ENCODE data around the gene AADACL4. TPM values are rescaled to one million over a fixed set of nuclear protein-coding genes. Genes with fewer than 3 reads are reported as not detected.

Gene AADACL4
- total and polyA plus RNA-seq, 3 donors from 2014 or later: 0.66 TPM; not detected in 2

DNA sequence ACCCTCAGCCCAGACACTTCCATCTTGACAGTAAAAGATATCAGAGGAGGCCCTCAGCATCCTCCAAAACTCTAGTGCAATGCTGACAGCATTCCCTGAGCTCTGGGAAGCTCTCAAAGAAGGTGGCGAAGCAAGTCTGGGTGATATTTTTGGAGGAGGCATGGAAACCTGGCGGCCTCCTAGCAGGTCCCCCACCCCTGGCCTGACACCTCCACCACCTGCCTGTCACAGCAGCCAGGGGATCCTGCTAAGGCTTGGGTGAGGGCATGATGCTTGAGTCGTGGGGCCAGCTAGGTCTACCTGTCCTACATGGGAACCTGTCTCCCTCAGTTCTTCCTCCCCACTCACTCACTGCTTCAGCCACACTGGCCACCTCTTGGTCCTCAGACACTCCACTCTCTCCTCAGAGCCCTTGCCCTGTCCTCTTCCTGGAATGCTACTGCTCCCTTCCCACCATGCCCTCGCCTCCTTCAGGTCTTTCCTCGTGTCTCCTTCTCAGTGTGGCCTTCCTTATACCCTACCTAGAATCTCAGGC lies 34.3 kb upstream of the AADACL4 start:
- H3K4me3 ChIP-seq: no peak overlapping the region
- H3K27ac ChIP-seq: no peak overlapping the region
- WGBS, 2 donors: 73 to 85% methylated on average over 3 to 5 of the region's 5 CpGs
- no peak for DNase-seq
- H3K9me3 ChIP-seq: no peaks in the 10 kb centered on the region
- no peaks in the 10 kb centered on the region for H3K27me3 ChIP-seq
- TF ChIP-seq, protein P1, sequence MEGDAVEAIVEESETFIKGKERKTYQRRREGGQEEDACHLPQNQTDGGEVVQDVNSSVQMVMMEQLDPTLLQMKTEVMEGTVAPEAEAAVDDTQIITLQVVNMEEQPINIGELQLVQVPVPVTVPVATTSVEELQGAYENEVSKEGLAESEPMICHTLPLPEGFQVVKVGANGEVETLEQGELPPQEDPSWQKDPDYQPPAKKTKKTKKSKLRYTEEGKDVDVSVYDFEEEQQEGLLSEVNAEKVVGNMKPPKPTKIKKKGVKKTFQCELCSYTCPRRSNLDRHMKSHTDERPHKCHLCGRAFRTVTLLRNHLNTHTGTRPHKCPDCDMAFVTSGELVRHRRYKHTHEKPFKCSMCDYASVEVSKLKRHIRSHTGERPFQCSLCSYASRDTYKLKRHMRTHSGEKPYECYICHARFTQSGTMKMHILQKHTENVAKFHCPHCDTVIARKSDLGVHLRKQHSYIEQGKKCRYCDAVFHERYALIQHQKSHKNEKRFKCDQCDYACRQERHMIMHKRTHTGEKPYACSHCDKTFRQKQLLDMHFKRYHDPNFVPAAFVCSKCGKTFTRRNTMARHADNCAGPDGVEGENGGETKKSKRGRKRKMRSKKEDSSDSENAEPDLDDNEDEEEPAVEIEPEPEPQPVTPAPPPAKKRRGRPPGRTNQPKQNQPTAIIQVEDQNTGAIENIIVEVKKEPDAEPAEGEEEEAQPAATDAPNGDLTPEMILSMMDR (IDR thresholded peaks at IDR 0.05): no peak
- TF ChIP-seq POLR2A (IDR thresholded peaks at IDR 0.05): no peak
- no peaks in the 10 kb centered on the region for H3K36me3 ChIP-seq (ENCODE audit: low read depth, missing control alignments)
- intact Hi-C loops (cut with DNase I; ENCODE audit: low total_unique reads): loop anchor here (10.0 kb wide), 1 partner anchor 205 kb away; no protein-coding TSS in a partner anchor
- H3K4me1 ChIP-seq: no peaks in the 10 kb centered on the region

DNA sequence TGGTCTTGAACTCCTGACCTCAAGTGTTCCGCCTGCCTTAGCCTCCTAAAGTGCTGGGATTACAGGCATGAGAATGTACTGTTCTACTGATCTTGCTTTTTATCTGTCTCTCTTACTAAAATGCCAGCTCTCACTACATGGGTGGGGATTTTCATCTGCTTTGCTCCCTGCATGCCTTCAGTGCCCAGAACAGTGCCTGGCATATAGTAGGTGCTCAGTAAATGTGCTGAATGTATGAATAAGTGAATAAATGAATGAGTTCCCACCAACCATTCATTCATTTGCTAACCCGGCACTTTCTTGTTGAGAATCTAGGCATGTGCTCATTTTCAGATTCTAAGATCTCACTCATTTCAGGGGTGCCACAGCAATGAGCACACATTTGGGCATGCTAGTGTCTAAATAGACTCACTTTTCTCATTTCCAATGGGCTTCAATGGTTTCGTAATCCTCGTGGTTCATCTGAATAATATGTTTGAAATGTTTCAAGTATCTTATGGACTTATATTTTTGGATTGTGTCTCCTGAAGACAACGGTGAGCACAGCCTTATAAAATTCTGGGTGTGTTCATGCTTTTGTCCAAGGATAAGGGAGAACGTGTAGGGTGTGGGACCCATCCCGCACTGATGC lies 33.5 kb upstream of the AADACL4 start:
- no peak overlapping the region for H3K4me3 ChIP-seq
- no peaks in the 10 kb centered on the region for H3K9me3 ChIP-seq
- no peak overlapping the region for H3K27ac ChIP-seq
- intact Hi-C loops (cut with DNase I; ENCODE audit: low total_unique reads): loop anchor here (10.0 kb wide), 1 partner anchor 206 kb away; no protein-coding TSS in a partner anchor
- peaks cover 9% of the 10 kb centered on the region for H3K4me1 ChIP-seq
- no peaks in the 10 kb centered on the region for H3K36me3 ChIP-seq (ENCODE audit: low read depth, missing control alignments)
- TF ChIP-seq POLR2A (IDR thresholded peaks at IDR 0.05): no peak
- TF ChIP-seq, protein P1 (IDR thresholded peaks at IDR 0.05): no peak
- no peaks in the 10 kb centered on the region for H3K27me3 ChIP-seq
- 91 to 93% methylated on average over 7 of the region's 7 CpGs for WGBS, 2 donors
- DNase-seq: no peak

DNA sequence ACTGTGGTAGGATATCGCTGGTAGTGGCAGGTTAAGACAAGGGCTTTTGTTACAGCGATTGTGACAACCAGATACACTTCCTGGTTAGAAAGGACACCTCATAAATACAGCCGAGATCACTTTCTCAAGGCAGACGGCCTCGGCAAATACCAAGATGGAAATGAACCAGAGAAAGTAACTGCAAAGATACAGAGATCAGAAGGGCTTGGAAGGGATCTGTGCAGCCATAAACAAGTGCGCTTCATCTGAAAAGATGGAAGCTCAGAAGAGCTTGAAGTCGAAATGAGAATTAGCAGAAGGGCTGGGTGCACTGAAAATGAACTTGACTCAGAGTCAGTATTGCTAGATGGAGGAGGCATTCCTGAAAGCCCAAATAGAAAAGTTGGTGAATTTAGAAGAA lies 32.9 kb upstream of the AADACL4 start:
- 91 to 92% methylated on average over 7 of the region's 7 CpGs for WGBS, 2 donors
- Histone ChIP-seq H3K4me1 (peaks cover 14% of the 10 kb centered on the region), H3K36me3 (ENCODE audit: low read depth, missing control alignments) (no peaks in the 10 kb centered on the region), H3K27ac (no peak overlapping the region), H3K4me3 (no peak overlapping the region), H3K27me3 (no peaks in the 10 kb centered on the region), H3K9me3 (no peaks in the 10 kb centered on the region)
- DNase-seq: no peak
- intact Hi-C loops (cut with DNase I; ENCODE audit: low total_unique reads): loop anchor here (10.0 kb wide), 1 partner anchor 206 kb away; no protein-coding TSS in a partner anchor
- TF ChIP-seq POLR2A (IDR thresholded peaks at IDR 0.05): no peak
- TF ChIP-seq, protein P1 (IDR thresholded peaks at IDR 0.05): no peak

DNA sequence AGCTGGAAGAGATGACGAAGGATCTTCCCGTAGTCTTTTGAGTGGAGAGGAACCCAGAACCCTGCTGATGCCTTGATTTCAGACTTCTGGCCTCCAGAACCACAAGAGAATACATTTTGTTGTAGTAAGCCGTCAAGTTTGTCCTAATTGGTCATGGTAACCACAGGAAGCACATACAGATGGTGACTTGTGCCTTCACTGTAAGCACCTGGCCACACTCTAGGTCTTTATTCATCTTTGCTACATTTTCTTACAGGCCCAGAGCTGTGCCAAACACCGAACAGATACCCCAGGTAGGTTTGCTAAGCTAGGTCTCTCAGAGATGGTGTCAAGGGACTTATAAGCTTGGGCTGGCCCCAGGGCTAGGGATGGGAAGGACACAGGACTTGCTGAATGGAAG lies 30.7 kb upstream of the AADACL4 start:
- Histone ChIP-seq H3K9me3 (no peaks in the 10 kb centered on the region), H3K4me1 (peaks cover 20% of the 10 kb centered on the region), H3K27me3 (no peaks in the 10 kb centered on the region), H3K4me3 (no peak overlapping the region), H3K36me3 (ENCODE audit: low read depth, missing control alignments) (no peaks in the 10 kb centered on the region), H3K27ac (no peak overlapping the region)
- DNase-seq: no peak
- TF ChIP-seq, protein P1 (IDR thresholded peaks at IDR 0.05): no peak
- TF ChIP-seq POLR2A (IDR thresholded peaks at IDR 0.05): no peak
- 94 to 98% methylated on average over 4 of the region's 4 CpGs for WGBS, 2 donors
- intact Hi-C loops (cut with DNase I; ENCODE audit: low total_unique reads): loop anchor here (10.0 kb wide), 1 partner anchor 208 kb away; no protein-coding TSS in a partner anchor
